DMS53 treated with DMSO at 0.1 percent for 48 hours (cell line): ENCODE results near the gene MRPS23.

Source experiments
- DNase-seq: peaks from one replicate; lab custom pipeline; 2025; ENCODE audit not compliant: unreplicated experiment; lab: John Stamatoyannopoulos, UW

Gene MRPS23

GRCh38 chr17:57838857-57839570, 10.8 kb downstream of the MRPS23 start:
- no peak for DNase-seq

GRCh38 chr17:57838453-57838852, 11.4 kb downstream of the MRPS23 start:
- no peak for DNase-seq

- no peak for DNase-seq
These were observed 14.4 kb downstream of the MRPS23 start for GRCh38 chr17:57835333-57835900.

GRCh38 chr17:57834146-57834741, 15.6 kb downstream of the MRPS23 start:
- DNase-seq = no peak

GRCh38 chr17:57833179-57833939, 16.5 kb downstream of the MRPS23 start:
- DNase-seq = peak; percentile 29

GRCh38 chr17:57832314-57833178, 17.3 kb downstream of the MRPS23 start:
- DNase-seq = no peak

- DNase-seq = no peak
These were observed 19.0 kb downstream of the MRPS23 start for GRCh38 chr17:57830880-57831279.

- no peak for DNase-seq
These were observed 26.1 kb downstream of the MRPS23 start for GRCh38 chr17:57823469-57824401.

- DNase-seq = no peak
These were observed 30.0 kb downstream of the MRPS23 start for GRCh38 chr17:57819867-57820266.

- DNase-seq = no peak
These were observed 30.6 kb downstream of the MRPS23 start for GRCh38 chr17:57819285-57819684.

GRCh38 chr17:57818066-57818465, 31.8 kb downstream of the MRPS23 start:
- DNase-seq = no peak

- no peak for DNase-seq
These were observed 32.5 kb downstream of the MRPS23 start for GRCh38 chr17:57817299-57817698.

- DNase-seq = no peak
These were observed 35.4 kb downstream of the MRPS23 start for GRCh38 chr17:57814421-57814820.

GRCh38 chr17:57811638-57812280, 38.1 kb downstream of the MRPS23 start:
- DNase-seq = no peak

- no peak for DNase-seq
These were observed 38.9 kb downstream of the MRPS23 start for GRCh38 chr17:57810721-57811637.

- no peak for DNase-seq
These were observed 40.0 kb downstream of the MRPS23 start for GRCh38 chr17:57809879-57810278.

GRCh38 chr17:57808882-57809281, 41.0 kb downstream of the MRPS23 start:
- DNase-seq = no peak

GRCh38 chr17:57806167-57806830, 43.5 kb downstream of the MRPS23 start:
- no peak for DNase-seq
